ENCODE measurements around the gene PTH1R.

The PTH1R gene

GRCh38 chr3:46934072-46934471 lies 56.6 kb downstream of the PTH1R start:
- no peak for DNase-seq

GRCh38 chr3:46934498-46935167 lies 57.1 kb downstream of the PTH1R start:
- DNase-seq: no peak

- DNase-seq: no peak
These were observed 57.8 kb downstream of the PTH1R start for GRCh38 chr3:46935168-46935858.

- no peak for DNase-seq
These were observed 58.6 kb downstream of the PTH1R start for GRCh38 chr3:46935989-46936558.

- DNase-seq: no peak
These were observed 59.3 kb downstream of the PTH1R start for GRCh38 chr3:46936733-46937250.

GRCh38 chr3:46938118-46938517 lies 60.6 kb downstream of the PTH1R start:
- no peak for DNase-seq

- no peak for DNase-seq
These were observed 62.3 kb downstream of the PTH1R start for GRCh38 chr3:46939578-46940445.

GRCh38 chr3:46942076-46942475 lies 64.6 kb downstream of the PTH1R start:
- DNase-seq: no peak

GRCh38 chr3:46942481-46943236 lies 65.1 kb downstream of the PTH1R start:
- no peak for DNase-seq

- DNase-seq: no peak
These were observed 66.0 kb downstream of the PTH1R start for GRCh38 chr3:46943237-46944187.

GRCh38 chr3:46944191-46944590 lies 66.7 kb downstream of the PTH1R start:
- no peak for DNase-seq

GRCh38 chr3:46946416-46946815 lies 68.9 kb downstream of the PTH1R start:
- no peak for DNase-seq

GRCh38 chr3:46946856-46947545 lies 69.5 kb downstream of the PTH1R start:
- no peak for DNase-seq

- no peak for DNase-seq
These were observed 70.0 kb downstream of the PTH1R start for GRCh38 chr3:46947546-46947901.

GRCh38 chr3:46947981-46948791 lies 70.7 kb downstream of the PTH1R start:
- DNase-seq: no peak

- no peak for DNase-seq
These were observed 71.5 kb downstream of the PTH1R start for GRCh38 chr3:46948830-46949671.

GRCh38 chr3:46950177-46950576 lies 72.7 kb downstream of the PTH1R start:
- DNase-seq: no peak

- DNase-seq: no peak
These were observed 73.2 kb downstream of the PTH1R start for GRCh38 chr3:46950650-46951241.
